ENCODE data around the gene ERICH3. TPM values are rescaled to one million over a fixed set of nuclear protein-coding genes. Genes with fewer than 3 reads are reported as not detected.

ERICH3 gene
- total RNA-seq, 1 donor from 2014 or later: not detected

- TF ChIP-seq, protein P1, sequence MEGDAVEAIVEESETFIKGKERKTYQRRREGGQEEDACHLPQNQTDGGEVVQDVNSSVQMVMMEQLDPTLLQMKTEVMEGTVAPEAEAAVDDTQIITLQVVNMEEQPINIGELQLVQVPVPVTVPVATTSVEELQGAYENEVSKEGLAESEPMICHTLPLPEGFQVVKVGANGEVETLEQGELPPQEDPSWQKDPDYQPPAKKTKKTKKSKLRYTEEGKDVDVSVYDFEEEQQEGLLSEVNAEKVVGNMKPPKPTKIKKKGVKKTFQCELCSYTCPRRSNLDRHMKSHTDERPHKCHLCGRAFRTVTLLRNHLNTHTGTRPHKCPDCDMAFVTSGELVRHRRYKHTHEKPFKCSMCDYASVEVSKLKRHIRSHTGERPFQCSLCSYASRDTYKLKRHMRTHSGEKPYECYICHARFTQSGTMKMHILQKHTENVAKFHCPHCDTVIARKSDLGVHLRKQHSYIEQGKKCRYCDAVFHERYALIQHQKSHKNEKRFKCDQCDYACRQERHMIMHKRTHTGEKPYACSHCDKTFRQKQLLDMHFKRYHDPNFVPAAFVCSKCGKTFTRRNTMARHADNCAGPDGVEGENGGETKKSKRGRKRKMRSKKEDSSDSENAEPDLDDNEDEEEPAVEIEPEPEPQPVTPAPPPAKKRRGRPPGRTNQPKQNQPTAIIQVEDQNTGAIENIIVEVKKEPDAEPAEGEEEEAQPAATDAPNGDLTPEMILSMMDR (IDR thresholded peaks at IDR 0.05): no peak
- Mint-ChIP-seq H3K36me3 (ENCODE audit: low read depth) (no peaks in the 10 kb centered on the region), H3K27me3 (ENCODE audit: low read depth) (peaks cover 3% of the 10 kb centered on the region), H3K4me3 (ENCODE audit: unreplicated experiment) (no peak overlapping the region), H3K4me1 (ENCODE audit: low read depth) (no peaks in the 10 kb centered on the region), H3K9me3 (ENCODE audit: low read depth) (no peaks in the 10 kb centered on the region), H3K27ac (ENCODE audit: unreplicated experiment) (no peak overlapping the region)
- no peak for DNase-seq (ENCODE audit: low spot score)
Observed at GRCh38 chr1:74629283-74629682, 44.3 kb downstream of the ERICH3 start.

GRCh38 chr1:74623716-74624115 is 49.9 kb downstream of the ERICH3 start:
- no peak overlapping the region for H3K27ac Mint-ChIP-seq (ENCODE audit: unreplicated experiment)
- H3K4me3 Mint-ChIP-seq (ENCODE audit: unreplicated experiment): no peak overlapping the region
- H3K4me1 Mint-ChIP-seq (ENCODE audit: low read depth): no peaks in the 10 kb centered on the region
- H3K36me3 Mint-ChIP-seq (ENCODE audit: low read depth): no peaks in the 10 kb centered on the region
- DNase-seq (ENCODE audit: low spot score): no peak
- H3K9me3 Mint-ChIP-seq (ENCODE audit: low read depth): no peaks in the 10 kb centered on the region
- peaks cover 6% of the 10 kb centered on the region for H3K27me3 Mint-ChIP-seq (ENCODE audit: low read depth)
- TF ChIP-seq, protein P1 (IDR thresholded peaks at IDR 0.05): no peak

- DNase-seq (ENCODE audit: low spot score): no peak
- Mint-ChIP-seq H3K27me3 (ENCODE audit: low read depth) (peaks cover 7% of the 10 kb centered on the region), H3K4me3 (ENCODE audit: unreplicated experiment) (no peak overlapping the region), H3K36me3 (ENCODE audit: low read depth) (no peaks in the 10 kb centered on the region), H3K9me3 (ENCODE audit: low read depth) (no peaks in the 10 kb centered on the region), H3K27ac (ENCODE audit: unreplicated experiment) (no peak overlapping the region), H3K4me1 (ENCODE audit: low read depth) (no peaks in the 10 kb centered on the region)
- TF ChIP-seq, protein P1 (IDR thresholded peaks at IDR 0.05): no peak
Observed at GRCh38 chr1:74620242-74620641, 53.4 kb downstream of the ERICH3 start.

DNA sequence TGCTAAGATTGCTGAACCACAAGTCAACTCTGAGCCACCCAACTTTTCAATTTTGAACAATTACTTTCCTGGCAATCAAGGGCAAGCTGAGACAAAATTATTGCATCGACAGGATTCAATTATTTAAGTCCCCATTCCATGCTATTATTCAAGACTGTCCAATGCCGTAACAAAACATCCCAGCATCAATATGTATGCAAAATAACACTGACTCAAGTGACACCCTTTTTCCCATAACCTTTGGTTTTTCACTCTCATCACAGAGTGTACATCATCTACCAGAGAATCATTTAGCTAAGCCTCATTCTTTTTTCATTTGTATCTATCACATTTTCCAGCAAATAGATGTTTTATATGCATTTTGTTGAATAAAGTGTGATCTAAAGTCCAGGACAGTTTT is 54.6 kb downstream of the ERICH3 start:
- H3K4me1 Mint-ChIP-seq (ENCODE audit: low read depth): no peaks in the 10 kb centered on the region
- TF ChIP-seq, protein P1 (IDR thresholded peaks at IDR 0.05): no peak
- DNase-seq (ENCODE audit: low spot score): no peak
- H3K27ac Mint-ChIP-seq (ENCODE audit: unreplicated experiment): no peak overlapping the region
- H3K27me3 Mint-ChIP-seq (ENCODE audit: low read depth): peaks cover 7% of the 10 kb centered on the region
- no peak overlapping the region for H3K4me3 Mint-ChIP-seq (ENCODE audit: unreplicated experiment)
- no peaks in the 10 kb centered on the region for H3K36me3 Mint-ChIP-seq (ENCODE audit: low read depth)
- no peaks in the 10 kb centered on the region for H3K9me3 Mint-ChIP-seq (ENCODE audit: low read depth)

- Mint-ChIP-seq H3K27me3 (ENCODE audit: low read depth) (peaks cover 4% of the 10 kb centered on the region), H3K9me3 (ENCODE audit: low read depth) (no peaks in the 10 kb centered on the region), H3K27ac (ENCODE audit: unreplicated experiment) (no peak overlapping the region), H3K4me1 (ENCODE audit: low read depth) (no peaks in the 10 kb centered on the region), H3K4me3 (ENCODE audit: unreplicated experiment) (no peak overlapping the region), H3K36me3 (ENCODE audit: low read depth) (no peaks in the 10 kb centered on the region)
- TF ChIP-seq, protein P1 (IDR thresholded peaks at IDR 0.05): no peak
- DNase-seq (ENCODE audit: low spot score): no peak
Observed at GRCh38 chr1:74613894-74614293, 59.7 kb downstream of the ERICH3 start.

All from chondrocyte (in vitro differentiated cells).